ENCODE measurements around the gene BAD. TPM values are rescaled to one million over a fixed set of nuclear protein-coding genes. Genes with fewer than 3 reads are reported as not detected.

Gene BAD
- total and polyA plus RNA-seq, 4 donors: 16.0 to 39.5 (median 30.2) TPM

- Histone ChIP-seq H3K27me3 (ENCODE audit: control insufficient read depth in 4 of 4, insufficient read depth in 4 of 4, low read length in 3 of 4) (no peaks in the 10 kb centered on the region), H3K4me3 (ENCODE audit: low read depth in 1 of 3, low read length in 3 of 3) (no peak overlapping the region), H3K27ac (ENCODE audit: low read depth in 1 of 2, low read length in 2 of 2) (no peak overlapping the region), H3K9me3 (ENCODE audit: control insufficient read depth in 4 of 4, low read length in 3 of 4) (no peaks in the 10 kb centered on the region), H3K36me3 (ENCODE audit: control insufficient read depth in 4 of 4, insufficient read depth in 3 of 4, low read depth in 1 of 4, low read length in 3 of 4) (peaks cover 0 to 21% (median 7%) of the 10 kb centered on the region in 4 donors), H3K9ac (ENCODE audit: low read depth in 1 of 2, low read length in 2 of 2) (no peak overlapping the region), H3K4me1 (ENCODE audit: control insufficient read depth in 4 of 4, insufficient read depth in 4 of 4, low read length in 3 of 4) (peaks cover 6 to 23% (median 13%) of the 10 kb centered on the region in 4 donors)
- no peak for DNase-seq (ENCODE audit: low spot score)
- WGBS: 88% methylated on average over 2 of the region's 2 CpGs
- TF ChIP-seq CTCF (IDR thresholded peaks at IDR 0.05; ENCODE audit: low read depth, low read length, missing input control): no peak
- TF ChIP-seq GABPA (IDR thresholded peaks at IDR 0.05 in 1 of 2, conservative IDR thresholded peaks at IDR 0.05 in 1 of 2): no peak
- no peak for TF ChIP-seq RXRA (IDR thresholded peaks at IDR 0.05)
- TF ChIP-seq, protein P1, sequence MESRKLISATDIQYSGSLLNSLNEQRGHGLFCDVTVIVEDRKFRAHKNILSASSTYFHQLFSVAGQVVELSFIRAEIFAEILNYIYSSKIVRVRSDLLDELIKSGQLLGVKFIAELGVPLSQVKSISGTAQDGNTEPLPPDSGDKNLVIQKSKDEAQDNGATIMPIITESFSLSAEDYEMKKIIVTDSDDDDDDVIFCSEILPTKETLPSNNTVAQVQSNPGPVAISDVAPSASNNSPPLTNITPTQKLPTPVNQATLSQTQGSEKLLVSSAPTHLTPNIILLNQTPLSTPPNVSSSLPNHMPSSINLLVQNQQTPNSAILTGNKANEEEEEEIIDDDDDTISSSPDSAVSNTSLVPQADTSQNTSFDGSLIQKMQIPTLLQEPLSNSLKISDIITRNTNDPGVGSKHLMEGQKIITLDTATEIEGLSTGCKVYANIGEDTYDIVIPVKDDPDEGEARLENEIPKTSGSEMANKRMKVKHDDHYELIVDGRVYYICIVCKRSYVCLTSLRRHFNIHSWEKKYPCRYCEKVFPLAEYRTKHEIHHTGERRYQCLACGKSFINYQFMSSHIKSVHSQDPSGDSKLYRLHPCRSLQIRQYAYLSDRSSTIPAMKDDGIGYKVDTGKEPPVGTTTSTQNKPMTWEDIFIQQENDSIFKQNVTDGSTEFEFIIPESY (IDR thresholded peaks at IDR 0.05): no peak
- no peak for TF ChIP-seq EGR1 (IDR thresholded peaks at IDR 0.05; ENCODE audit: low read depth in 2 of 2)
- TF ChIP-seq, protein P2, sequence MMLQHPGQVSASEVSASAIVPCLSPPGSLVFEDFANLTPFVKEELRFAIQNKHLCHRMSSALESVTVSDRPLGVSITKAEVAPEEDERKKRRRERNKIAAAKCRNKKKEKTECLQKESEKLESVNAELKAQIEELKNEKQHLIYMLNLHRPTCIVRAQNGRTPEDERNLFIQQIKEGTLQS (IDR thresholded peaks at IDR 0.05): no peak
- TF ChIP-seq TAF1 (conservative IDR thresholded peaks at IDR 0.05): no peak
- TF ChIP-seq RAD21 (IDR thresholded peaks at IDR 0.05): no peak
- TF ChIP-seq HNF4A (conservative IDR thresholded peaks at IDR 0.05): no peak
- TF ChIP-seq FOXA1 (IDR thresholded peaks at IDR 0.05): no peak
- TF ChIP-seq JUND (IDR thresholded peaks at IDR 0.05): no peak
- TF ChIP-seq NR2F2 (IDR thresholded peaks at IDR 0.05): no peak
- TF ChIP-seq FOXA2 (IDR thresholded peaks at IDR 0.05): no peak
These were observed 8.6 kb downstream of the BAD start for GRCh38 chr11:64275841-64276240.

- WGBS: 95% methylated on average over 15 of the region's 15 CpGs
- DNase-seq (ENCODE audit: low spot score): no peak
- no peaks in the 10 kb centered on the region for H3K9me3 ChIP-seq (ENCODE audit: control insufficient read depth in 4 of 4, low read length in 3 of 4)
- H3K4me1 ChIP-seq (ENCODE audit: control insufficient read depth in 4 of 4, insufficient read depth in 4 of 4, low read length in 3 of 4): peaks cover 6 to 23% (median 13%) of the 10 kb centered on the region in 4 donors
- no peak for TF ChIP-seq CTCF (IDR thresholded peaks at IDR 0.05; ENCODE audit: low read depth, low read length, missing input control)
- no peak for TF ChIP-seq YY1 (IDR thresholded peaks at IDR 0.05)
- TF ChIP-seq, protein P3, sequence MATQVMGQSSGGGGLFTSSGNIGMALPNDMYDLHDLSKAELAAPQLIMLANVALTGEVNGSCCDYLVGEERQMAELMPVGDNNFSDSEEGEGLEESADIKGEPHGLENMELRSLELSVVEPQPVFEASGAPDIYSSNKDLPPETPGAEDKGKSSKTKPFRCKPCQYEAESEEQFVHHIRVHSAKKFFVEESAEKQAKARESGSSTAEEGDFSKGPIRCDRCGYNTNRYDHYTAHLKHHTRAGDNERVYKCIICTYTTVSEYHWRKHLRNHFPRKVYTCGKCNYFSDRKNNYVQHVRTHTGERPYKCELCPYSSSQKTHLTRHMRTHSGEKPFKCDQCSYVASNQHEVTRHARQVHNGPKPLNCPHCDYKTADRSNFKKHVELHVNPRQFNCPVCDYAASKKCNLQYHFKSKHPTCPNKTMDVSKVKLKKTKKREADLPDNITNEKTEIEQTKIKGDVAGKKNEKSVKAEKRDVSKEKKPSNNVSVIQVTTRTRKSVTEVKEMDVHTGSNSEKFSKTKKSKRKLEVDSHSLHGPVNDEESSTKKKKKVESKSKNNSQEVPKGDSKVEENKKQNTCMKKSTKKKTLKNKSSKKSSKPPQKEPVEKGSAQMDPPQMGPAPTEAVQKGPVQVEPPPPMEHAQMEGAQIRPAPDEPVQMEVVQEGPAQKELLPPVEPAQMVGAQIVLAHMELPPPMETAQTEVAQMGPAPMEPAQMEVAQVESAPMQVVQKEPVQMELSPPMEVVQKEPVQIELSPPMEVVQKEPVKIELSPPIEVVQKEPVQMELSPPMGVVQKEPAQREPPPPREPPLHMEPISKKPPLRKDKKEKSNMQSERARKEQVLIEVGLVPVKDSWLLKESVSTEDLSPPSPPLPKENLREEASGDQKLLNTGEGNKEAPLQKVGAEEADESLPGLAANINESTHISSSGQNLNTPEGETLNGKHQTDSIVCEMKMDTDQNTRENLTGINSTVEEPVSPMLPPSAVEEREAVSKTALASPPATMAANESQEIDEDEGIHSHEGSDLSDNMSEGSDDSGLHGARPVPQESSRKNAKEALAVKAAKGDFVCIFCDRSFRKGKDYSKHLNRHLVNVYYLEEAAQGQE (IDR thresholded peaks at IDR 0.05): no peak
- no peak for TF ChIP-seq RXRA (IDR thresholded peaks at IDR 0.05)
- TF ChIP-seq GABPA (IDR thresholded peaks at IDR 0.05 in 1 of 2, conservative IDR thresholded peaks at IDR 0.05 in 1 of 2): no peak
- no peak for TF ChIP-seq MAX (IDR thresholded peaks at IDR 0.05)
- TF ChIP-seq EGR1 (IDR thresholded peaks at IDR 0.05; ENCODE audit: low read depth in 2 of 2): no peak
- no peak for TF ChIP-seq HNF4A (conservative IDR thresholded peaks at IDR 0.05)
- TF ChIP-seq TAF1 (conservative IDR thresholded peaks at IDR 0.05): no peak
- TF ChIP-seq, protein P2 (IDR thresholded peaks at IDR 0.05): no peak
- TF ChIP-seq, protein P1 (IDR thresholded peaks at IDR 0.05): no peak
- TF ChIP-seq RAD21 (IDR thresholded peaks at IDR 0.05): no peak
- TF ChIP-seq HNF4G (IDR thresholded peaks at IDR 0.05): no peak
- no peak for TF ChIP-seq JUND (IDR thresholded peaks at IDR 0.05)
- no peak overlapping the region for H3K27ac ChIP-seq (ENCODE audit: low read depth in 1 of 2, low read length in 2 of 2)
- H3K27me3 ChIP-seq (ENCODE audit: control insufficient read depth in 4 of 4, insufficient read depth in 4 of 4, low read length in 3 of 4): no peaks in the 10 kb centered on the region
- peaks cover 0 to 21% (median 7%) of the 10 kb centered on the region in 4 donors for H3K36me3 ChIP-seq (ENCODE audit: control insufficient read depth in 4 of 4, insufficient read depth in 3 of 4, low read depth in 1 of 4, low read length in 3 of 4)
- no peak overlapping the region for H3K9ac ChIP-seq (ENCODE audit: low read depth in 1 of 2, low read length in 2 of 2)
- H3K4me3 ChIP-seq (ENCODE audit: low read depth in 1 of 3, low read length in 3 of 3): no peak overlapping the region
These were observed 9.2 kb downstream of the BAD start for GRCh38 chr11:64275031-64275800.
